ENCODE data around the gene EYA4.

Gene EYA4

GRCh38 chr6:133339543-133340384 lies 98.6 kb downstream of the EYA4 start:
- Mint-ChIP-seq H3K4me1 (no peaks in the 10 kb centered on the region), H3K9me3 (no peaks in the 10 kb centered on the region), H3K27me3 (peaks cover 8% of the 10 kb centered on the region), H3K27ac (no peak overlapping the region), H3K4me3 (no peak overlapping the region), H3K36me3 (no peaks in the 10 kb centered on the region)
- no peak for ATAC-seq

- no peak for ATAC-seq
- Mint-ChIP-seq H3K27ac (no peak overlapping the region), H3K9me3 (no peaks in the 10 kb centered on the region), H3K27me3 (peaks cover 3% of the 10 kb centered on the region), H3K36me3 (no peaks in the 10 kb centered on the region), H3K4me1 (no peaks in the 10 kb centered on the region), H3K4me3 (no peak overlapping the region)
These were observed 99.4 kb downstream of the EYA4 start for GRCh38 chr6:133340557-133340956.

- no peaks in the 10 kb centered on the region for H3K27me3 Mint-ChIP-seq
- no peaks in the 10 kb centered on the region for H3K9me3 Mint-ChIP-seq
- H3K36me3 Mint-ChIP-seq, result no peaks in the 10 kb centered on the region
These were observed 100.5 kb downstream of the EYA4 start for GRCh38 chr6:133341607-133342158.

GRCh38 chr6:133343220-133343619 lies 102.1 kb downstream of the EYA4 start:
- H3K36me3 Mint-ChIP-seq, result no peaks in the 10 kb centered on the region
- H3K4me1 Mint-ChIP-seq, result no peaks in the 10 kb centered on the region
- no peaks in the 10 kb centered on the region for H3K27me3 Mint-ChIP-seq
- no peak overlapping the region for H3K27ac Mint-ChIP-seq
- no peaks in the 10 kb centered on the region for H3K9me3 Mint-ChIP-seq
- no peak overlapping the region for H3K4me3 Mint-ChIP-seq
- ATAC-seq, result no peak

More at GRCh38 chr6:133341607-133342158, 100.5 kb downstream of the EYA4 start:
- no peak for ATAC-seq
- Mint-ChIP-seq H3K4me1 (no peaks in the 10 kb centered on the region), H3K4me3 (no peak overlapping the region), H3K27ac (no peak overlapping the region)

GRCh38 chr6:133348846-133349245 lies 107.7 kb downstream of the EYA4 start:
- Mint-ChIP-seq H3K4me3 (no peak overlapping the region), H3K27me3 (no peaks in the 10 kb centered on the region), H3K9me3 (no peaks in the 10 kb centered on the region), H3K36me3 (no peaks in the 10 kb centered on the region), H3K27ac (no peak overlapping the region), H3K4me1 (no peaks in the 10 kb centered on the region)
- no peak for ATAC-seq

GRCh38 chr6:133350928-133351327 lies 109.8 kb downstream of the EYA4 start:
- Mint-ChIP-seq H3K36me3 (no peaks in the 10 kb centered on the region), H3K4me1 (no peaks in the 10 kb centered on the region), H3K27ac (no peak overlapping the region), H3K4me3 (no peak overlapping the region), H3K9me3 (no peaks in the 10 kb centered on the region), H3K27me3 (no peaks in the 10 kb centered on the region)
- ATAC-seq, result no peak

- H3K27me3 Mint-ChIP-seq, result no peaks in the 10 kb centered on the region
- H3K4me3 Mint-ChIP-seq, result no peak overlapping the region
- ATAC-seq, result no peak
- no peaks in the 10 kb centered on the region for H3K4me1 Mint-ChIP-seq
- no peak overlapping the region for H3K27ac Mint-ChIP-seq
- no peaks in the 10 kb centered on the region for H3K9me3 Mint-ChIP-seq
- H3K36me3 Mint-ChIP-seq, result no peaks in the 10 kb centered on the region
These were observed 110.9 kb downstream of the EYA4 start for GRCh38 chr6:133352046-133352445.

GRCh38 chr6:133353061-133353460 lies 111.9 kb downstream of the EYA4 start:
- Mint-ChIP-seq H3K9me3 (no peaks in the 10 kb centered on the region), H3K4me1 (no peaks in the 10 kb centered on the region), H3K4me3 (no peak overlapping the region), H3K36me3 (no peaks in the 10 kb centered on the region), H3K27me3 (no peaks in the 10 kb centered on the region), H3K27ac (no peak overlapping the region)
- ATAC-seq, result no peak

GRCh38 chr6:133355922-133356321 lies 114.8 kb downstream of the EYA4 start:
- H3K4me1 Mint-ChIP-seq, result no peaks in the 10 kb centered on the region
- no peak for ATAC-seq
- H3K27me3 Mint-ChIP-seq, result no peaks in the 10 kb centered on the region
- no peak overlapping the region for H3K4me3 Mint-ChIP-seq
- no peak overlapping the region for H3K27ac Mint-ChIP-seq
- H3K36me3 Mint-ChIP-seq, result no peaks in the 10 kb centered on the region
- no peaks in the 10 kb centered on the region for H3K9me3 Mint-ChIP-seq

GRCh38 chr6:133358574-133359150 lies 117.5 kb downstream of the EYA4 start:
- H3K4me1 Mint-ChIP-seq, result no peaks in the 10 kb centered on the region
- no peaks in the 10 kb centered on the region for H3K9me3 Mint-ChIP-seq
- H3K36me3 Mint-ChIP-seq, result no peaks in the 10 kb centered on the region
- H3K27ac Mint-ChIP-seq, result no peak overlapping the region
- H3K4me3 Mint-ChIP-seq, result no peak overlapping the region
- no peaks in the 10 kb centered on the region for H3K27me3 Mint-ChIP-seq
- ATAC-seq, result no peak

GRCh38 chr6:133359256-133359655 lies 118.1 kb downstream of the EYA4 start:
- no peaks in the 10 kb centered on the region for H3K4me1 Mint-ChIP-seq
- ATAC-seq, result no peak
- no peaks in the 10 kb centered on the region for H3K9me3 Mint-ChIP-seq
- no peaks in the 10 kb centered on the region for H3K27me3 Mint-ChIP-seq
- no peaks in the 10 kb centered on the region for H3K36me3 Mint-ChIP-seq
- no peak overlapping the region for H3K27ac Mint-ChIP-seq
- H3K4me3 Mint-ChIP-seq, result no peak overlapping the region

GRCh38 chr6:133359760-133360159 lies 118.6 kb downstream of the EYA4 start:
- Mint-ChIP-seq H3K9me3 (no peaks in the 10 kb centered on the region), H3K27me3 (no peaks in the 10 kb centered on the region), H3K27ac (no peak overlapping the region), H3K4me3 (no peak overlapping the region), H3K4me1 (no peaks in the 10 kb centered on the region), H3K36me3 (no peaks in the 10 kb centered on the region)
- no peak for ATAC-seq

GRCh38 chr6:133360194-133360593 lies 119.0 kb downstream of the EYA4 start:
- no peak overlapping the region for H3K4me3 Mint-ChIP-seq

GRCh38 chr6:133362813-133363212 lies 121.7 kb downstream of the EYA4 start:
- no peaks in the 10 kb centered on the region for H3K36me3 Mint-ChIP-seq
- H3K27me3 Mint-ChIP-seq, result no peaks in the 10 kb centered on the region
- no peak overlapping the region for H3K4me3 Mint-ChIP-seq
- no peak for ATAC-seq
- no peak overlapping the region for H3K27ac Mint-ChIP-seq
- no peaks in the 10 kb centered on the region for H3K4me1 Mint-ChIP-seq
- H3K9me3 Mint-ChIP-seq, result no peaks in the 10 kb centered on the region

More at GRCh38 chr6:133360194-133360593, 119.0 kb downstream of the EYA4 start:
- no peak for ATAC-seq
- no peak overlapping the region for H3K27ac Mint-ChIP-seq
- H3K36me3 Mint-ChIP-seq, result no peaks in the 10 kb centered on the region
- no peaks in the 10 kb centered on the region for H3K27me3 Mint-ChIP-seq
- H3K9me3 Mint-ChIP-seq, result no peaks in the 10 kb centered on the region
- H3K4me1 Mint-ChIP-seq, result no peaks in the 10 kb centered on the region

- Mint-ChIP-seq H3K27ac (no peak overlapping the region), H3K4me3 (no peak overlapping the region), H3K9me3 (no peaks in the 10 kb centered on the region), H3K4me1 (no peaks in the 10 kb centered on the region), H3K36me3 (no peaks in the 10 kb centered on the region), H3K27me3 (no peaks in the 10 kb centered on the region)
- ATAC-seq, result no peak
These were observed 127.5 kb downstream of the EYA4 start for GRCh38 chr6:133368664-133369063.

GRCh38 chr6:133369773-133370272 lies 128.7 kb downstream of the EYA4 start:
- Mint-ChIP-seq H3K9me3 (no peaks in the 10 kb centered on the region), H3K27me3 (no peaks in the 10 kb centered on the region), H3K4me3 (no peak overlapping the region), H3K36me3 (no peaks in the 10 kb centered on the region), H3K4me1 (no peaks in the 10 kb centered on the region), H3K27ac (no peak overlapping the region)
- no peak for ATAC-seq
